IMR-90 (cell line): ENCODE measurements around the gene CECR2. TPM values are rescaled to one million over a fixed set of nuclear protein-coding genes. Genes with fewer than 3 reads are reported as not detected.

Experiments used
- ATAC-seq: fragments of 200-7000 bp; cut with Tn5 transposase; 2 replicates; pipeline ENCODE4 v1.9.1; 2020; ENCODE audit warnings: low read depth, mild to moderate bottlenecking, moderate library complexity
- BruUV-seq: library from RNA; stranded (reverse); fragments of 400-500 nt; replicated peaks from 2 replicates; lab custom pipeline; 2021; lab: Mats Ljungman, UMichigan
- CTCF ChIA-PET: fragments of 300-600 bp; formaldehyde crosslinking; extraction: SDS; loops from one replicate; lab custom pipeline; 2021; ENCODE audit warnings: antibody characterized with exemption; lab: Yijun Ruan, JAX
- POLR2A ChIA-PET: fragments of 300-600 bp; sonication (Branson Sonifier 250); formaldehyde crosslinking; loops from one replicate; lab custom pipeline; 2022; ENCODE audit warnings: antibody characterized with exemption; ENCODE audit not compliant: unreplicated experiment; lab: Charles Lee
- DNase-seq: peaks from one replicate; pipeline ENCODE4 v3.0.0; 2013
- H2AFZ ChIP-seq: replicated peaks from 2 replicates; pipeline ENCODE3; 2013; ENCODE audit warnings: low read length, mild to moderate bottlenecking; ENCODE audit not compliant: poor library complexity
- H2AK5ac ChIP-seq: 2 replicates; pipeline ENCODE4 v1.6.1; 2013; ENCODE audit warnings: low read depth, low read length, inconsistent platforms
- H2AK9ac ChIP-seq: replicated peaks from 2 replicates; pipeline ENCODE3; 2013; ENCODE audit warnings: mild to moderate bottlenecking, low read depth, low read length, moderate library complexity; ENCODE audit not compliant: poor library complexity
- H2BK120ac ChIP-seq: 2 replicates; pipeline ENCODE4 v1.6.1; 2013; ENCODE audit warnings: low read depth, low read length, inconsistent platforms
- H2BK15ac ChIP-seq: 3 replicates; pipeline ENCODE4 v1.6.1; 2013; ENCODE audit warnings: low read depth, low read length, inconsistent platforms
- H2BK20ac ChIP-seq: 2 replicates; pipeline ENCODE4 v1.6.1; 2013; ENCODE audit warnings: low read depth, mild to moderate bottlenecking, inconsistent platforms, low read length, moderate library complexity
- H2BK5ac ChIP-seq: 2 replicates; pipeline ENCODE4 v1.6.1; 2013; ENCODE audit warnings: mild to moderate bottlenecking, low read depth, low read length, inconsistent platforms; ENCODE audit not compliant: poor library complexity, severe bottlenecking
- H3K14ac ChIP-seq: replicated peaks from 2 replicates; pipeline ENCODE4 v1.6.1; 2013; ENCODE audit warnings: low read depth, low read length, inconsistent platforms
- H3K18ac ChIP-seq: 2 replicates; pipeline ENCODE4 v1.6.1; 2013; ENCODE audit warnings: low read depth, low read length, control low read depth
- H3K23ac ChIP-seq: 2 replicates; pipeline ENCODE4 v1.6.1; 2013; ENCODE audit warnings: low read depth, low read length, inconsistent platforms
- H3K27ac ChIP-seq: 2 replicates; pipeline ENCODE4 v1.5.1; 2013; ENCODE audit warnings: mild to moderate bottlenecking, control low read depth, low read length; ENCODE audit not compliant: insufficient read depth
- H3K27me3 ChIP-seq: 2 replicates; pipeline ENCODE4 v1.6.1; 2013; ENCODE audit warnings: low read length; ENCODE audit not compliant: control insufficient read depth, insufficient read depth
- H3K36me3 ChIP-seq: 2 replicates; pipeline ENCODE4 v1.6.1; 2013; ENCODE audit warnings: low read length, mixed read lengths; ENCODE audit not compliant: control insufficient read depth, insufficient read depth
- H3K4ac ChIP-seq: 2 replicates; pipeline ENCODE4 v1.6.1; 2013; ENCODE audit warnings: low read depth, low read length, inconsistent platforms
- H3K4me1 ChIP-seq: 2 replicates; pipeline ENCODE4 v1.6.1; 2013; ENCODE audit warnings: low read length, mixed read lengths; ENCODE audit not compliant: control insufficient read depth, insufficient read depth
- H3K4me2 ChIP-seq: 2 replicates; pipeline ENCODE4 v1.6.1; 2013; ENCODE audit warnings: low read depth, mild to moderate bottlenecking, control low read depth, low read length, moderate library complexity
- H3K4me3 ChIP-seq: 2 replicates; pipeline ENCODE4 v1.5.1; 2013; ENCODE audit warnings: low read depth, mild to moderate bottlenecking, control low read depth, low read length, moderate library complexity; ENCODE audit not compliant: insufficient read depth
- H3K56ac ChIP-seq: 2 replicates; pipeline ENCODE4 v1.6.1; 2013; ENCODE audit warnings: low read length, inconsistent platforms; ENCODE audit not compliant: insufficient read depth; ENCODE audit errors: extremely low read depth
- H3K79me1 ChIP-seq, 2 experiments: 2 replicates each; pipeline ENCODE4 v1.6.1; 2013; ENCODE audit warnings: low read length in 2 of 2, inconsistent platforms in 1 of 2, low read depth in 1 of 2
- H3K9ac ChIP-seq: 2 replicates; pipeline ENCODE4 v1.6.1; 2013; ENCODE audit warnings: low read depth, low read length, control low read depth
- H3K9me1 ChIP-seq: 2 replicates; pipeline ENCODE4 v1.6.1; 2013; ENCODE audit warnings: low read length, inconsistent platforms; ENCODE audit not compliant: insufficient read depth
- H3K9me3 ChIP-seq: 2 replicates; pipeline ENCODE4 v1.6.1; 2013; ENCODE audit warnings: low read length; ENCODE audit not compliant: control insufficient read depth, insufficient read depth
- H4K20me1 ChIP-seq: 2 replicates; pipeline ENCODE4 v1.6.1; 2013; ENCODE audit warnings: low read length, inconsistent platforms; ENCODE audit not compliant: insufficient read depth
- H4K5ac ChIP-seq: 2 replicates; pipeline ENCODE4 v1.6.1; 2013; ENCODE audit warnings: mild to moderate bottlenecking, low read depth, low read length, control low read depth
- H4K8ac ChIP-seq, 2 experiments: 2 replicates each; pipeline ENCODE4 v1.6.1; 2013; ENCODE audit warnings: low read depth in 2 of 2, low read length in 2 of 2, control low read depth in 1 of 2, inconsistent platforms in 1 of 2
- H4K91ac ChIP-seq: 2 replicates; pipeline ENCODE4 v1.6.1; 2013; ENCODE audit warnings: low read depth, low read length, inconsistent platforms; ENCODE audit not compliant: insufficient read depth
- CHD1 ChIP-seq: IDR thresholded peaks from 2 replicates; pipeline ENCODE4 v1.6.1; 2012; ENCODE audit warnings: low read depth, low read length, improper control_type of control experiment
- WGBS, 2 experiments: methylation state at CpG; one replicate each; pipeline versions ENCODE4 v1.1.5 to v1.1.7; 2013; ENCODE audit warnings: missing lambda C conversion rate in 2 of 2; ENCODE audit not compliant: insufficient read length in 1 of 2; ENCODE audit errors: extremely low coverage in 2 of 2; 5-methylcytosine and 5-hydroxymethylcytosine counted together
- dilution Hi-C: fragments of 300-500 bp; cut with HindIII; formaldehyde crosslinking; loops from one replicate; pipeline ENCODE4 v1.14.3; 2018; ENCODE audit warnings: low sequenced_read_pairs; ENCODE audit not compliant: unreplicated experiment
- in situ Hi-C: fragments of 300-500 bp; cut with MboI; formaldehyde crosslinking; loops from 3 replicates; pipeline ENCODE4 v1.14.3; 2019; ENCODE audit warnings: low sequenced_read_pairs, inconsistent platforms, mixed read lengths
- intact Hi-C: fragments of 100-400 bp; cut with micrococcal nuclease; formaldehyde crosslinking; loops from 2 replicates; pipeline ENCODE4 v1.10.0; 2022
- polyA plus RNA-seq, 3 experiments: library from polyadenylated mRNA; depleted of rRNA; stranded (reverse); fragments of >200 nt; gene quantifications; 2 replicates each; pipeline ENCODE4 v1.2.3, GENCODE V29; 2012; ENCODE audit warnings: low replicate concordance in 1 of 3
- total RNA-seq: library from RNA; depleted of rRNA; stranded (reverse); fragments of >200 nt; gene quantifications from 2 replicates; pipeline ENCODE4 v1.2.3, GENCODE V29; 2012

Gene CECR2
- total and polyA plus RNA-seq, 2 of the 4 experiments (the other 2 are of a cell fraction): under 0.01 TPM; not detected in 1

DNA sequence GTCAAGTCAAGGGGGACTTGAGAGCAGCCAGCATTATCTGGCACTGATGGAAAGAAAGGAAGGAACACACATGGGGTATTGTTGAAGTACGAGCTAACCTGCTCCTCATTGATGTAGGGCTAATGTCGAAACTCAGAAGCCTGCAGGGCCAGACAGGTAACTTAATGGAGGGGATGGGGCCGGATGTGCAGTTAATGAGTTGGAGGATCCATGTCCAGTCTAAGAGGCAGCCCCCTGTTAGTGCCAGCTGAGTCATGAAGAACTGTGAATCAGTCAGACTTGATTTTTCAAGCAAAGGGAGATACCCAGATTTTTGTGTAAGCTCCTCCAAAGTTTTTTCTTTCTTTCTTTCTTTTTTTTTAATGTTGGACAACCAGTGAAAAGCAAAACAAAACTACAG is 65.6 kb downstream of the CECR2 start:
- intact Hi-C loops (loop anchor here (10.0 kb wide), 1 partner anchor 60 kb away; no protein-coding TSS in a partner anchor), in situ Hi-C loops (no loop called here), dilution Hi-C loops (no loop called here)
- no peak overlapping the region for H3K23ac ChIP-seq
- DNase-seq (no peak), ATAC-seq (no peak)
- no peak overlapping the region for H3K18ac ChIP-seq
- H3K4me2 ChIP-seq: no peak overlapping the region
- no peak overlapping the region for H3K4ac ChIP-seq
- no peak overlapping the region for H2AK5ac ChIP-seq
- no peak overlapping the region for H4K5ac ChIP-seq
- no peak for TF ChIP-seq CHD1
- H2BK20ac ChIP-seq: no peak overlapping the region
- no peak overlapping the region for H2BK5ac ChIP-seq
- no peak overlapping the region for H2BK120ac ChIP-seq
- no peaks in the 10 kb centered on the region for H3K9me3 ChIP-seq
- H3K36me3 ChIP-seq: no peaks in the 10 kb centered on the region
- H3K56ac ChIP-seq: no peak overlapping the region
- H3K79me1 ChIP-seq: no peaks in the 10 kb centered on the region
- no peak overlapping the region for H4K8ac ChIP-seq
- H3K4me1 ChIP-seq: no peaks in the 10 kb centered on the region
- no peak overlapping the region for H3K27ac ChIP-seq
- no peak overlapping the region for H2AFZ ChIP-seq
- no peaks in the 10 kb centered on the region for H3K9me1 ChIP-seq
- H2AK9ac ChIP-seq: no peak overlapping the region
- H3K27me3 ChIP-seq: peaks cover 7% of the 10 kb centered on the region
- no peak overlapping the region for H4K91ac ChIP-seq
- no TSS peak for BruUV-seq
- ChIA-PET CTCF (interaction anchor here (1.3 kb wide), 1 partner anchor 8 kb away, joined by 3 read pairs; no protein-coding TSS in a partner anchor), POLR2A (interaction anchor here (0.6 kb wide), 1 partner anchor 15 kb away, joined by 3 read pairs; no protein-coding TSS in a partner anchor)
- H4K20me1 ChIP-seq: no peaks in the 10 kb centered on the region
- H3K14ac ChIP-seq: no peak overlapping the region
- no peak overlapping the region for H3K9ac ChIP-seq
- H2BK15ac ChIP-seq: no peak overlapping the region
- WGBS, 2 experiments: 40% methylated on average over 1 of the region's 3 CpGs; no CpG with 5 or more reads in 1 of the 2 experiments
- H3K4me3 ChIP-seq: no peak overlapping the region
